Measurements from ENCODE around the gene OCEL1. TPM values are rescaled to one million over a fixed set of nuclear protein-coding genes. Genes with fewer than 3 reads are reported as not detected.

The OCEL1 gene
- total RNA-seq, 1 experiment from 2014 or later = 5.6 TPM

GRCh38 chr19:17206736-17207581 is 19.1 kb upstream of the OCEL1 start:
- Histone ChIP-seq H3K9me2 (replicated peaks; ENCODE audit: low read length) (no peaks in the 10 kb centered on the region), H3K4me1 (ENCODE audit: insufficient read depth, low read length) (0 out of 2 replicates have a peak, but pooled peaks cover 6% of the 10 kb centered on the region), H3K27me3 (ENCODE audit: low read length) (no peaks in the 10 kb centered on the region), H3K9me3 (ENCODE audit: low read length) (no peaks in the 10 kb centered on the region), H3K36me3 (ENCODE audit: low read depth, low read length) (peaks cover 15% of the 10 kb centered on the region), H3F3A (ENCODE audit: low read length, unreplicated experiment) (peaks cover 7% of the 10 kb centered on the region), H3K4me3 (ENCODE audit: low read length) (no peak overlapping the region), H3K79me2 (ENCODE audit: low read length) (no peaks in the 10 kb centered on the region), H4K20me1 (ENCODE audit: low read length) (no peaks in the 10 kb centered on the region), H3K9ac (ENCODE audit: low read length) (no peak overlapping the region), H3K27ac (ENCODE audit: low read length) (no peak overlapping the region), H2AFZ (ENCODE audit: low read length) (no peak overlapping the region), H3K4me2 (ENCODE audit: low read length) (no peak overlapping the region)
- ChIA-PET CTCF (no interaction called here), POLR2A (ENCODE audit: unreplicated experiment) (no interaction called here)
- TF ChIP-seq CTCF (conservative IDR thresholded peaks at IDR 0.05; ENCODE audit: low read depth, low read length) (no peak), EZH2phosphoT487 (IDR thresholded peaks at IDR 0.05; ENCODE audit: borderline replicate concordance, low read length) (no peak), EZH2 (IDR thresholded peaks at IDR 0.05; ENCODE audit: low read length, unreplicated experiment) (no peak)
- ATAC-seq = no peak
- intact Hi-C loops (cut with micrococcal nuclease) = no loop called here
- no TSS peak for BruUV-seq (replicated peaks)
- DNase-seq = no peak

GRCh38 chr19:17209126-17210036 is 16.6 kb upstream of the OCEL1 start:
- H3K4me1 ChIP-seq (ENCODE audit: insufficient read depth, low read length) = peaks cover 7% of the 10 kb centered on the region
- ChIA-PET POLR2A (ENCODE audit: unreplicated experiment) (no interaction called here), CTCF (no interaction called here)
- no peak overlapping the region for H3K4me3 ChIP-seq (ENCODE audit: low read length)
- no peaks in the 10 kb centered on the region for H3K9me2 ChIP-seq (replicated peaks; ENCODE audit: low read length)
- peak; percentile 38; the same call in 1 of the 2 replicates for ATAC-seq
- H3K79me2 ChIP-seq (ENCODE audit: low read length) = no peaks in the 10 kb centered on the region
- H3K27me3 ChIP-seq (ENCODE audit: low read length) = no peaks in the 10 kb centered on the region
- no TSS peak for BruUV-seq (replicated peaks)
- no peak overlapping the region for H2AFZ ChIP-seq (ENCODE audit: low read length)
- H3F3A ChIP-seq (ENCODE audit: low read length, unreplicated experiment) = peaks cover 7% of the 10 kb centered on the region
- H3K9me3 ChIP-seq (ENCODE audit: low read length) = no peaks in the 10 kb centered on the region
- TF ChIP-seq CTCF (conservative IDR thresholded peaks at IDR 0.05; ENCODE audit: low read depth, low read length) (no peak), EZH2 (IDR thresholded peaks at IDR 0.05; ENCODE audit: low read length, unreplicated experiment) (no peak), EZH2phosphoT487 (IDR thresholded peaks at IDR 0.05; ENCODE audit: borderline replicate concordance, low read length) (no peak)
- H3K36me3 ChIP-seq (ENCODE audit: low read depth, low read length) = peaks cover 15% of the 10 kb centered on the region
- intact Hi-C loops (cut with micrococcal nuclease) = no loop called here
- H3K4me2 ChIP-seq (ENCODE audit: low read length) = no peak overlapping the region
- no peak overlapping the region for H3K9ac ChIP-seq (ENCODE audit: low read length)
- H3K27ac ChIP-seq (ENCODE audit: low read length) = no peak overlapping the region
- peak; percentile 39 for DNase-seq
- H4K20me1 ChIP-seq (ENCODE audit: low read length) = no peaks in the 10 kb centered on the region
